Effector memory CD4-positive, alpha-beta T cell (primary cell): ENCODE measurements around the gene SEMA4C.

Experiments used
- DNase-seq, 3 donors: peaks; one replicate each; pipeline ENCODE4 v3.0.0-alpha.2; 2020
- H3K27ac ChIP-seq: 2 replicates; pipeline ENCODE4 v1.7.0; 2013; ENCODE audit warnings: mild to moderate bottlenecking, low read length, moderate library complexity; ENCODE audit not compliant: insufficient read depth, poor library complexity, severe bottlenecking
- H3K27me3 ChIP-seq: replicated peaks from 2 replicates; pipeline ENCODE4 v1.7.0; 2013; ENCODE audit warnings: mild to moderate bottlenecking, low read length; ENCODE audit not compliant: insufficient read depth, control insufficient read depth, poor library complexity, severe bottlenecking
- H3K36me3 ChIP-seq: 2 replicates; pipeline ENCODE4 v1.7.0; 2013; ENCODE audit warnings: mild to moderate bottlenecking, low read length, moderate library complexity; ENCODE audit not compliant: control insufficient read depth, insufficient read depth
- H3K4me1 ChIP-seq: 2 replicates; pipeline ENCODE4 v1.7.0; 2013; ENCODE audit warnings: low read length, mild to moderate bottlenecking; ENCODE audit not compliant: control insufficient read depth, insufficient read depth, poor library complexity, severe bottlenecking
- H3K4me3 ChIP-seq: 2 replicates; pipeline ENCODE4 v1.7.0; 2013; ENCODE audit warnings: low read length, low read depth, mild to moderate bottlenecking; ENCODE audit not compliant: insufficient read depth, poor library complexity, severe bottlenecking
- H3K9me3 ChIP-seq: 2 replicates; pipeline ENCODE4 v1.7.0; 2013; ENCODE audit warnings: mild to moderate bottlenecking, low read length, moderate library complexity; ENCODE audit not compliant: control insufficient read depth

Gene SEMA4C

GRCh38 chr2:96912346-96913116 lies 42.7 kb upstream of the SEMA4C start:
- no peak for DNase-seq
- no peaks in the 10 kb centered on the region for H3K9me3 ChIP-seq
- H3K4me1 ChIP-seq: peaks cover 47% of the 10 kb centered on the region
- no peaks in the 10 kb centered on the region for H3K27me3 ChIP-seq
- no peaks in the 10 kb centered on the region for H3K36me3 ChIP-seq
- H3K4me3 ChIP-seq: no peak overlapping the region
- peak overlapping the region; percentile 50 for H3K27ac ChIP-seq

DNA sequence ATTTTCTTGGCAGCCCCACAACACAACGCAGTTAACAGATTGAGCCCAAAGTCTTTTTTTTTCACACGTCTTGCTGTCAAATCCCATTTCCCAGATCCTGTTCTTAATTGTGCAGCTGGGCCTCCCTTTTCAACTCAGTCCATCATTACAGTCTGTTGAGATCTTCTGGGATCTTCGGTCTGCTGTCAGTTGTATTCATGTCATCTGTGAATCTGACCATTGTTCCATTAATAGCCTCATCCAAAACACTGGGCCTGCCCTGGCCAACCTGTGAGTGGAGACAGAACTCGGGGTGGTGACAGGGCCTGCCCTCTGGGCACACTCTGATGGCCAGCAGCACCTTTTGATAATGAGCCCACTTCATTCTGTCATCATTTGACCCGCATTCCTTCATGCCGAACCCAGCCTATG lies 39.7 kb upstream of the SEMA4C start:
- no peak for DNase-seq
- Histone ChIP-seq H3K9me3 (no peaks in the 10 kb centered on the region), H3K27ac (no peak overlapping the region), H3K36me3 (no peaks in the 10 kb centered on the region), H3K4me1 (peaks cover 31% of the 10 kb centered on the region), H3K4me3 (no peak overlapping the region), H3K27me3 (no peaks in the 10 kb centered on the region)

- peaks cover 9% of the 10 kb centered on the region for H3K4me1 ChIP-seq
- no peaks in the 10 kb centered on the region for H3K27me3 ChIP-seq
- H3K4me3 ChIP-seq: no peak overlapping the region
- no peaks in the 10 kb centered on the region for H3K36me3 ChIP-seq
- no peak overlapping the region for H3K27ac ChIP-seq
- DNase-seq: no peak
- no peaks in the 10 kb centered on the region for H3K9me3 ChIP-seq
Observed at GRCh38 chr2:96907115-96908041, 37.5 kb upstream of the SEMA4C start.

GRCh38 chr2:96906729-96907114 lies 36.8 kb upstream of the SEMA4C start:
- no peak for DNase-seq
- H3K27me3 ChIP-seq: no peaks in the 10 kb centered on the region
- H3K4me1 ChIP-seq: peaks cover 2% of the 10 kb centered on the region
- H3K27ac ChIP-seq: no peak overlapping the region
- H3K36me3 ChIP-seq: no peaks in the 10 kb centered on the region
- no peaks in the 10 kb centered on the region for H3K9me3 ChIP-seq
- no peak overlapping the region for H3K4me3 ChIP-seq

GRCh38 chr2:96903815-96904214 lies 33.9 kb upstream of the SEMA4C start:
- no peaks in the 10 kb centered on the region for H3K36me3 ChIP-seq

GRCh38 chr2:96903318-96903717 lies 33.4 kb upstream of the SEMA4C start:
- no peaks in the 10 kb centered on the region for H3K27me3 ChIP-seq
- no peak for DNase-seq
- no peaks in the 10 kb centered on the region for H3K9me3 ChIP-seq
- no peaks in the 10 kb centered on the region for H3K4me1 ChIP-seq
- H3K36me3 ChIP-seq: no peaks in the 10 kb centered on the region
- H3K27ac ChIP-seq: no peak overlapping the region
- no peak overlapping the region for H3K4me3 ChIP-seq

More at GRCh38 chr2:96903815-96904214, 33.9 kb upstream of the SEMA4C start:
- Histone ChIP-seq H3K27ac (no peak overlapping the region), H3K9me3 (no peaks in the 10 kb centered on the region), H3K27me3 (no peaks in the 10 kb centered on the region), H3K4me1 (no peaks in the 10 kb centered on the region), H3K4me3 (no peak overlapping the region)
- DNase-seq: no peak

DNA sequence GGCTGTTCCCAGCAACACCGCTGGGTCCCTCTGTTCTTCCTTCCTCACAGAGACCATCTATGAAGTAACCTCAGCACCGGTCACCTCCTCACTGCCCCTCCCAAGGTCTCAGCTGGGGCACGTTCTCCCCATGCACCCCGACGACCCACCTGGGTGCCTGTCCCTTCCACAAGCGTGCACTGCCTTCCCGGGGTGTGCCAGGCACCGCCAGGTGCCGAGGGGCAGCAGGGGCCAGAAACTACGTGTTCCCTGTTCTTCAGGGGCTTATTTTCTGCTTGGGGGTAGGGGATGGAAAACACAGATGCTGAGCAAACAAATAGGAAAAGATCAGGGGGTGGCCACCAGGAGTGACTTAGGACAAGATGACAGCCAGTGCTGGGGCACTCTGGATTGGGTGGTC lies 30.4 kb upstream of the SEMA4C start:
- DNase-seq: no peak
- Histone ChIP-seq H3K27ac (no peak overlapping the region), H3K27me3 (no peaks in the 10 kb centered on the region), H3K36me3 (no peaks in the 10 kb centered on the region), H3K4me1 (peaks cover 16% of the 10 kb centered on the region), H3K9me3 (no peaks in the 10 kb centered on the region), H3K4me3 (no peak overlapping the region)

DNA sequence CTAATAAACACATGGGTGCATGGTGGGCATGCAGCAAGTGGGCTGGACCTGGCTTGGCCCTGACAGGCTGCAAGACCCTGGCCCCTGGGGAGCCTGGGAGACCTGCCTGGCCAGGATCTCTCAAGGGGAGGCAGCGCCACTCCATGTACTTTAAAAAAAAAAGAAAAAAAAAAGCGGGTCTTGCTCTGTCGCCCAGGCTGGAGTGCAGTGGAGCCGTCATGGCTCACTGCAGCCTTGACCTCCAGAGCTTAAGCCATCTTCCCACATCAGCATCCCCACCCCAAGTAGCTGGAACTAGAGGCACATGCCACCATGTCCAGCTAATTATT lies 29.5 kb upstream of the SEMA4C start:
- no peak for DNase-seq

DNA sequence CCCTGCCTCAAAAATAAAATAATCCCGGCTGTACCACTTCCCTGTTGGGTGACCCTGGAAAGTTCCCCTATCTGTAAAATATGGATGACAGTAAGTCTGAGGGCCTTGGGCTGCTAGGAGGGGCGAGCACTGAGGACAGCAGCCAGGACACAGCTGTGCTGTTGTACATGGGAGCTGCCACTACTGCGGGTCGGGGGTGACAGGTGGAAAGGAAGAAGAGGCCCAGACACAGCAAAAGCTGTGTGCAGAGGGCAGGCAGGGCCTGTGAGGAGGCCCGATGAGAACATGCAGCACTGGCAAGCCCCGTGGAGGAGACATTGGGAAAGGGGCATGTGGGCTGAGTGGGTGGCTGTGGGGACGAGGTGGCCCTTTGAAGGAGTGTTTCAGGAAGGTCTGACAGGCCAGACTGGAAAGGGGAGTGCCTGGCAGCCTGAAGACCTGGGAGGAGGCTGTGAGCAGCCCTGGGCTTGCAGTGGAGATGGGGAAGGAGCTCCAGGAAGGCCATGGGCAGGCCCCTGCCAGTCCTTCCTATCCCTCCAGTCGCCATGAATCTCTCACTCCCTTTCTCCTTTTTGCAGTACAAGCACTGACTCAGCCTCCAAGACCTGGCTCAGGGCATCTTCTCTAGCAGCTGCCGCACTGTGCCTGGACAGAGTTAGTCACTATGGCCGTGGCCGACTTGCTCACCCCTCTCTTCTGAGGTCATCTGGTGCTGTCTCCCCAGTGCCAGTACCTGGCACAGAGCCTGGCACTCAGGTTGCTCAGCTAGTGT lies 28.9 kb upstream of the SEMA4C start:
- Histone ChIP-seq H3K27ac (no peak overlapping the region), H3K9me3 (no peaks in the 10 kb centered on the region), H3K36me3 (no peaks in the 10 kb centered on the region)

More for the DNA sequence above, 29.5 kb upstream of the SEMA4C start:
- H3K9me3 ChIP-seq: no peaks in the 10 kb centered on the region
- H3K4me1 ChIP-seq: peaks cover 18% of the 10 kb centered on the region
- H3K36me3 ChIP-seq: no peaks in the 10 kb centered on the region
- H3K27ac ChIP-seq: no peak overlapping the region
- H3K27me3 ChIP-seq: no peaks in the 10 kb centered on the region
- H3K4me3 ChIP-seq: no peak overlapping the region

More for the DNA sequence above, 28.9 kb upstream of the SEMA4C start:
- no peaks in the 10 kb centered on the region for H3K27me3 ChIP-seq
- H3K4me3 ChIP-seq: no peak overlapping the region
- DNase-seq: no peak
- H3K4me1 ChIP-seq: peaks cover 18% of the 10 kb centered on the region
